Heart left ventricle (tissue), 13 donors: Measurements from ENCODE around the gene CLCN6.

Source experiments
- POLR2A ChIP-seq, 2 donors: fragments of 450-650 bp; IDR thresholded peaks; one replicate each; pipeline ENCODE4 v1.6.1; 2017; ENCODE audit warnings: antibody characterized with exemption in 2 of 2, mild to moderate bottlenecking in 2 of 2, moderate library complexity in 2 of 2
- TF ChIP-seq, protein P1 (sequence below), 12 donors: fragments of 200-600 bp; sonication (generic) in 4 of 12; IDR thresholded peaks; one replicate each; pipeline versions ENCODE4 v1.5.0 to v1.8.0; 2018 to 2022; ENCODE audit warnings: antibody characterized with exemption in 12 of 12, mild to moderate bottlenecking in 5 of 12
- donor health status: ischemic (EF 13 %, LVEDD 7.1; RV severe dilation, severe dysfunction).
- donor health status: DM: no; HTN: yes; CAD: no.
- donor health status: DM: no; HTN: no; CAD: no.
- donor health status: ischemic (EF 25% LVEDD 6.9; RV normal size, moderate dysfunction).
- donor health status: ischemic (EF 25% LVEDD 5.7; RV mildly dilated, moderate dysfunction).
- donor health status: ischemic (EF 35%, LVEDD 5.7; RV mildly dilated, moderate dysfunction).
- donor health status: nonischemic (EF 11% LVEDD 7.7; RV severe dilation, severe dysfunction).
- donor health status: DM: yes; HTN: yes; CAD: no.
- donor health status: PGD.
- donor health status: ischemic (EF 29% LVEDD 5.4; RV normal size, mild dysfunction).
- donor health status: nonischemic (EF 23%, LVEDD 6.1; RV moderate dilation, normal function).

GRCh38 chr1:11837767-11838348 is 31.9 kb downstream of the CLCN6 start:
- TF ChIP-seq, protein P1, sequence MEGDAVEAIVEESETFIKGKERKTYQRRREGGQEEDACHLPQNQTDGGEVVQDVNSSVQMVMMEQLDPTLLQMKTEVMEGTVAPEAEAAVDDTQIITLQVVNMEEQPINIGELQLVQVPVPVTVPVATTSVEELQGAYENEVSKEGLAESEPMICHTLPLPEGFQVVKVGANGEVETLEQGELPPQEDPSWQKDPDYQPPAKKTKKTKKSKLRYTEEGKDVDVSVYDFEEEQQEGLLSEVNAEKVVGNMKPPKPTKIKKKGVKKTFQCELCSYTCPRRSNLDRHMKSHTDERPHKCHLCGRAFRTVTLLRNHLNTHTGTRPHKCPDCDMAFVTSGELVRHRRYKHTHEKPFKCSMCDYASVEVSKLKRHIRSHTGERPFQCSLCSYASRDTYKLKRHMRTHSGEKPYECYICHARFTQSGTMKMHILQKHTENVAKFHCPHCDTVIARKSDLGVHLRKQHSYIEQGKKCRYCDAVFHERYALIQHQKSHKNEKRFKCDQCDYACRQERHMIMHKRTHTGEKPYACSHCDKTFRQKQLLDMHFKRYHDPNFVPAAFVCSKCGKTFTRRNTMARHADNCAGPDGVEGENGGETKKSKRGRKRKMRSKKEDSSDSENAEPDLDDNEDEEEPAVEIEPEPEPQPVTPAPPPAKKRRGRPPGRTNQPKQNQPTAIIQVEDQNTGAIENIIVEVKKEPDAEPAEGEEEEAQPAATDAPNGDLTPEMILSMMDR (IDR thresholded peaks at IDR 0.05), result no peak
- no peak for TF ChIP-seq POLR2A (IDR thresholded peaks at IDR 0.05)
